T-helper 1 cell treated with Interleukin-12 subunit alpha and Interleukin-12 subunit beta and Interleukin-4 antibody, amounts not matched to agents 30 ng/mL and 1 ng/mL, for 36 hours (primary cell): Measurements from ENCODE around the gene PQBP1. TPM values are rescaled to one million over a fixed set of nuclear protein-coding genes. Genes with fewer than 3 reads are reported as not detected.
"Not testable (repeated sequence)": the region's sequence is repeated elsewhere in the genome, so short reads cannot be mapped to it uniquely, and the experiment has no call there.

Experiments used
- intact Hi-C: fragments of 100-400 bp; cut with micrococcal nuclease; formaldehyde crosslinking; loops from one replicate; pipeline ENCODE4 v1.15.1; 2024
- total RNA-seq: library from RNA; stranded (reverse); gene quantifications from 2 replicates; pipeline ENCODE4 v1.2.3, GENCODE V29; 2022

Gene PQBP1, protein sequence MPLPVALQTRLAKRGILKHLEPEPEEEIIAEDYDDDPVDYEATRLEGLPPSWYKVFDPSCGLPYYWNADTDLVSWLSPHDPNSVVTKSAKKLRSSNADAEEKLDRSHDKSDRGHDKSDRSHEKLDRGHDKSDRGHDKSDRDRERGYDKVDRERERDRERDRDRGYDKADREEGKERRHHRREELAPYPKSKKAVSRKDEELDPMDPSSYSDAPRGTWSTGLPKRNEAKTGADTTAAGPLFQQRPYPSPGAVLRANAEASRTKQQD
- total RNA-seq = 88.9 and 92.0 TPM in 2 replicates

DNA sequence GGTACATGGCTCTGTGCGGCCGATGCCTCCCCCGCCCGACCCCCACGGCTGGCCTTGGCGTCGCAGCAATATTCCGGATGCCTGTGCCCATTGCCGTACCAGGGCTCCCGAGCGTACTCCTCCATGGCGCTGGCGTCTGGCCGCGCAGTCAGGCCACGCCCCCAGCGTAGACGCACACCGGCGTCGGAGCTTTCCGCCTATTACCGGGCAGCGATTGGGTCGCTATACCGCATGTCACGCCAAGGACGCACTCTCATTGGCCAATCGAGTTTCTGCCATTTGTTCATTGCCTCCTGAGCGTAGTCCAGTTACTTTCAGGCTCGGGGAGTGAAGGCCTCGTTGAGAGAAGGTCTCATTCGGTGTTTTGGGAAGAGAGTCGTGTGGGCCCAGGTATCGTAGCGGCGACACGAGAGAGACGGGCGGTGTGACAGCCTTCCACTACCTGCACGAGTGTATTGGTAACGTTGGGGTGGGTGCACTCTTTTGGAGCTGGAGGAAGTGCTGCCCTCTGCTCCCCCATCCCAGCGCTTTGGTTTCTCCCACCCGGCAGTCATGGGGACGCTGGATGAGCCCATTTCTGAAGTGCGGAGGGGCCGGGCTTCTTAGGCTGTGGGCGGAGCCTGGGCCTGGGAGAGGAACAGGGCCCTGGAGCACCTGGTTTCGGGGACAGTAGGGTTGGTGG, at the start of gene PQBP1, which contains the start of gene TIMM17B:
PQBP1 (plus strand) TSS at position 306 of the 682 bp plus-strand sequence. CDS start 580 bp downstream, outside the sequence.
TIMM17B (minus strand) TSS at position 144 of the 682 bp plus-strand sequence; CDS start at position 125, 19 bp downstream.
- intact Hi-C loops = loop anchor here (1.0 to 10.0 kb wide), 13 partner anchors 14 to 1243 kb away; partner anchors contain the start of genes ELK1, FTSJ1, GRIPAP1 and HDAC6

GRCh38 chrX:48848847-48849246, 48.9 kb upstream of the PQBP1 start:
- intact Hi-C loops = no loop called here

DNA sequence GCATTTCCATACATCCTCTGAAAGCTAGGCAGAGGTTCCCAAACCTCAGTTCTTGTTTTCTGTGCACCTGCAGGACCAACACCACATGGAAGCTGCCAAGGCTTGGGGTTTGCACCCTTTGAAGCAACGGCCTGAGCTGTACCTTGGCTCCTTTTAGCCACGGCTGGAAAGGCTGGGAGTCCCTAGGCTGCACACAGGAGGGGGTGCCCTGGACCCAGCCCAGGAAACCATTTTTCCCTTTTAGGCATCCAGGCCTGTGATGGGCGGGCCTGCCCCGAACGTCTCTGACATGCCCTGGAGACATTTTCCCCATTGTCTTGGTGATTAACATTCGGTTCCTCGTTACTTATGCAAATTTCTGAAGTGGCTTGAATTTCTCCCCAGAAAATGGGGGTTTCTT, 44.9 kb upstream of the PQBP1 start:
- intact Hi-C loops = no loop called here

DNA sequence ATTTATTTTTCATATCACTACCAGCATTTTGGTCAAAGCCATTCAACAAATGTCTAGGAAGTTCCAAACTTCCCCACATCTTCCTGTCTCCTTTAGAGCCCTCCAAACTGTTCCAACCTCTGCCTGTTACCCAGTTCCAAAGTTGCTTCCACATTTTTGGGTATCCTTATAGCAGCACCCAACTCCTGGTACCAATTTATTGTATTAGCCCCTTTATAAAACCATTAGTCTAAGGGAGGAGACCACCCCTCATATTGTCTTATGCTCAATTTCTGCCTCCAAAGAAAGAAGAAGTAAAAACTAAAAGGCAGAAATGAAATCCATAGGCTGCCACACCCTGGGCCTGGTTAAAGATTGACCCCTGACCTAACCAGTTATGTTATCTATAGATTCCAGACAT, 44.2 kb upstream of the PQBP1 start:
- intact Hi-C loops = not testable (repeated sequence)

DNA sequence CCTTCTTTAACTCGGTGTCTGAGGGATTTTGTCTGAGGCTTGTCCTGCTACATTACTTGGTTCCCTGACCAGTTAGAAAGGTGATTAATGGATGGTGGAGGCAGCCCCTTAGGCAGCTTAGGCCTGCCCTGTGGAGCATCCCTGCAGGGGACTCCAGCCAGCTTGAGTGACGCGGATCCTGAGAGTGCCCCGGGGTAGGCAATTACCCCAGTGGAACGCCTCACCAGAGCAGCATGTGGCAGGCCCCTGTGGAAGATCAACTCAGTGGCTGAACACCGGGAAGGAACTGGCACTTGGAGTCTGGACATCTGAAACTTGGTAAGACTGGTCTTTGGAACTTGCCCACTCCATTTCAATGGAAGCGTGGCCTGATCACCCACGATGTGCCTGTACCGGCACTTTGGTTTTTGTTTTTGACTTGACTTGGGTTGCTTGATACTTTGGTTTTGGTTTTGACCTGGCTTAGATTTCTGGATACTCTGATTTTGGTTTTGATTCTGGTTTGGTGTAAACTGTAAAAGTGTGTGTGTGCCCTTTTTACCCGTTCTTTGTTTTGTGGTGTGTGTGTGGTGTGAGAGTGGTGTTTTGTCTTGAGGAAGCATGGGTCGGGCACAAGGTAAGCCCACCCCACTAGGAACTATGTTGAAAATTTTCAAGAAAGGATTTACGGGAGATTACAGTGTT, 43.5 kb upstream of the PQBP1 start:
- intact Hi-C loops = not testable (repeated sequence)

- intact Hi-C loops = loop anchor here (1.0 kb wide), 1 partner anchor 90 kb away; no protein-coding TSS in a partner anchor
Measured at GRCh38 chrX:48854898-48855297, 42.8 kb upstream of the PQBP1 start.

DNA sequence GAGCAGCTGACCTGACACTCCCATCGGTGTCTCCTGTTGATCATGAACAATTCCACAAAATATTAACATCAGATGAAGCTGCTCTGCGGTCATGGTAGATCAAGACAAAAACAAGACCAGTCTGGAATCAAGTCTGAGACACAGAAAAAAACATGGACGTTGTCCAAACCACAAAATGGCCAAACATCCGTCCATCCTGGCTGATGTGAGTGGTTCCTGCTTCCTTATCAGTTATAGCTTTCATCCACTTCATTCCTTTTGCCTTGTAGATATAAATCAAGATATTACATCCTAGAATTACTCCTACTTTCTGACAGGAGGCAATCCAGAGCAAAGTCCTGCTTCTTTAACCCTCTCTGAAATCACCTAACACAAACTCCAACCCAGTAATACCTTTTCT, 33.5 kb upstream of the PQBP1 start:
- intact Hi-C loops = no loop called here

DNA sequence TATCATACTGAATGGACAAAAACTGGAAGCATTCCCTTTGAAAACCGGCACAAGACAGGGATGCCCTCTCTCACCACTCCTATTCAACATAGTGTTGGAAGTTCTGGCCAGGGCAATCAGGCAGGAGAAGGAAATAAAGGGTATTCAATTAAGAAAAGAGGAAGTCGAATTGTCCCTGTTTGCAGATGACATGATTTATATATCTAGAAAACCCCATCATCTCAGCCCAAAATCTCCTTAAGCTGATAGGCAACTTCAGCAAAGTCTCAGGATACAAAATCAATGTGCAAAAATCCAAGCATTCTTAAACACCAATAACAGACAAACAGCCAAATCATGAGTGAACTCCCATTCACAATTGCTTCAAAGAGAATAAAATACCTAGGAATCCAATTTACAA, 25.7 kb upstream of the PQBP1 start:
- intact Hi-C loops = not testable (repeated sequence)

DNA sequence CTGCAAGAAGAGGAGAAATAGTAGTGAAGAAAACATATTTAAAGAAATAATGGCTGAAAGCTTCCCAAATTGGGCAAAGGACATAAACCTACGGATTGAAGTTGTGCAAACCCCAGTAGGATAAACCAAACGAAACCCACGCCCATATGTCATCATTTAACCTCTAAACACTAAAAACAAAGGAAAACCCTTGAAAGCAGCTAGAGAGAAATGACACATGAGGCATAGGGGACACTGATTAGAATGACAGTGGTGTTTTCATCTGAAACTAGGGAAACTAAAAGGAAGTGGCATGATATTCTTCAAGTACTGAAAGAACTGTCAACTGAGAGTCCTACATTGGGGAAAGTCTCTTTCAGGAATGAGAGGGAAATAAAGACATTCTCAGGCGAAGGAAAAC, 20.8 kb upstream of the PQBP1 start:
- intact Hi-C loops = not testable (repeated sequence)

DNA sequence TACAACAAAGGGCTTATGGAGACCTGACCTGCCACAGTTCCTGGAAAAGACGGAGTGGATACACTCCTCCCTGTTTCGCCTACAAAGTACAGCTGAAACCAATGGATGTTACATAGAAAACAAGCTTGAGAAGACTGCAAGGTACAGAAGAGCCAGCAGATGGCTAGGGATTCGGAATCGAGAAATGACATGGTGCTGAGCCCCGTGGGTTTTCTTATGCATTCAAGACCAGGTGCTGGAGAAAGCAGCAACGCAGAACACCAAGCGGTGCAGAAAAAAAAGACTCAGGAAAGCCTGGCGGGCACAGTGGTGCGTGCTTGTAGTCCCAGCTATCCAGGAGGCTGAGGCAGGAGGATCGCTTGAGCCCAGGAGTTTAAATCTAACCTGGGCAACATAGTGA, 14.0 kb upstream of the PQBP1 start:
- intact Hi-C loops = no loop called here

DNA sequence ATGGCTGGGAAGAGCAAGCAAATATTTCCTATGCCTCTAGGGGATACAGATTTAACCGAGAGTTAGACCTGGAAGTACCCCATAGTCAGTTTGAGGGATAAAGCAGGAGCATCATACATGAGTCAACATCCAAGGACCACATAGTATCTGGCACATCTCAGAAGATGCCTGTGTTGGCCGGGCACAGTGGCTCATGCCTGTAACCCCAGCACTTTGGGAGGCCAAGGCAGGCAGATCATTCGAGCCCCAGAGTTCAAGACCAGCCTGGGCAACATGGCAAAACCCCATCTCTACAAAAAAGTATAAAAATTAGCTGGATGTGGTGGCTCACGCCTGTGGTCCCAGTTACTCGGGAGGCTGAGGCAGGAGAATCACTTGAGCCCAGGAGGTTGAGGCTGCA, 11.1 kb upstream of the PQBP1 start:
- intact Hi-C loops = not testable (repeated sequence)

DNA sequence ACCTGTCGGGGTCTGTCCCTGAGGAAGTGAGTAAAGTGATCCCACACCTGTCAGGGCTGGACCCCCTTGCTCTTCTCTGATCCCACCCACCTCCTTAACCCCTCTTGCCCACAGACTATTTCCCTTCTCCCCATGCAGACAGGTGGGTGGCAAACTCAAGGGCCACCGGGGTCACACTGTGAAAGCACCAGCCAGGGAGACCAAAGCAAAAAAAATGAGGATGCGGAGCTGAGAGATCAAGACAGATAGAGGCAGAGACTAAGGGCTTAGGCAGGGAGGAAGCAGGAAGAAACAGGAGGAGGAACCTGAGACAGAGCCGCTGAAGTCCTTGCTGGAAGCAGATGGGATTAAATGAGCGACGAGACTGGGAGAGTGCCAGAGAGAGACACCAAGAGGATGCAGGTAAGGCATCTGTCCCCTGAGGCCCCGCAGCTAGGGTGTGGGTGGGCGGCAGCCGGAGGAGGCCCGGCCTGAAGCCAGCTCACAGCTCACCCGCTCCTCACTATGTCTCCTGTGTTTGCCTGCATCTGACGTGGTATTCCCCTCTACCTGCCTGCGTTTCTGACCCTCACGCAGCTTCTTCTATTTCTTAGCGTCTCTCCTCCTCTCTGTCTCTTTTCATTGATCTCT, 7.3 kb upstream of the PQBP1 start:
- intact Hi-C loops = loop anchor here (2.0 to 10.0 kb wide), 7 partner anchors 154 to 1236 kb away; partner anchors contain the start of genes ELK1, SUV39H1, UXT and WDR13

- intact Hi-C loops = loop anchor here (1.0 to 10.0 kb wide), 14 partner anchors 20 to 1236 kb away; partner anchors contain the start of genes ELK1, HDAC6, SLC35A2 and SUV39H1
Measured at GRCh38 chrX:48890934-48891401, 6.8 kb upstream of the PQBP1 start.

DNA sequence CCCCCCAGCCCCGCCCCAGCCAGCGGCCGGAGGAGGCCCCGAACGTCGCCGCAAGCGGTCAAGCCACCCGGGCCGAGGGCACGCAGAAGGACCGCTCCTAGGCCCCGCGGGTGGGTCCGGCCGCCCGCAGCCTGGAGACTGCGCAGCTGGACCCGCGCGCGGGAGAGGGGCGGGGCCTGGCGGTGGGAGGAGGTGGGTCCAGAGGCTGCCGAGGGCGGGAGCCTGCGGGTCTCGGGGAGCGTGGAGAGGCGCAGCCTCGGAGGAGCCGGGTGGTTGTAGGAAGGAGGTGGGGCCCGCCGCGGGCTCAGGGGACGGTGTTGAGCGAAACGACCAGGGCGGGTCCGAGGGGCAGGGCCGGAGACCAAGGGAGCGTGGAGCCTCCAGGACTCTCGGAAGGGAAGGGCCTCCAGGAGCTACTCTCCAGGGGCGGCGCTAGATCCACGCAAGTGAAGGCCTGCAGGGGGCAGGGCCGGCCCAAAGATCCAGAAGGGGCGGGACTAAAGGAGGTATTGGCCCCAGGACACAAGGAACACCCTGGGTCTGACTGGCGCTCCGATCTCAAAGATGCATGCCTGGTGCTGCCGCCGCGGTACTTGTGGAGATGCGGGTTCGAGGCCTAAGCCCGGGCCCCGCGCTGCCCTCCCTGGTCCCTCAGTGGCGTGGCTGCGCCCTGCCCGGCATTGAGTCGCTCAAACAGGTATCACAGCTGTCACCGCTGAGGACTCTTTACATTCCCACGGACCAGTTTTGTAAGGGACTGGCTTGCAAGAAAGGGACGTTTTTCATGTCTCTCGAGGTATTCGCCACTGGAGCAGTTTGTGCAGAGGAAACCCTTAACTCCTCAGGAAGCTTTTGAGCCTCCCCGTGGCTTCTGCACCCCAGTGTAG, 6.1 kb upstream of the PQBP1 start:
- intact Hi-C loops = loop anchor here (1.0 to 10.0 kb wide), 14 partner anchors 20 to 1237 kb away; partner anchors contain the start of genes ELK1, HDAC6, SLC35A2 and SUV39H1

DNA sequence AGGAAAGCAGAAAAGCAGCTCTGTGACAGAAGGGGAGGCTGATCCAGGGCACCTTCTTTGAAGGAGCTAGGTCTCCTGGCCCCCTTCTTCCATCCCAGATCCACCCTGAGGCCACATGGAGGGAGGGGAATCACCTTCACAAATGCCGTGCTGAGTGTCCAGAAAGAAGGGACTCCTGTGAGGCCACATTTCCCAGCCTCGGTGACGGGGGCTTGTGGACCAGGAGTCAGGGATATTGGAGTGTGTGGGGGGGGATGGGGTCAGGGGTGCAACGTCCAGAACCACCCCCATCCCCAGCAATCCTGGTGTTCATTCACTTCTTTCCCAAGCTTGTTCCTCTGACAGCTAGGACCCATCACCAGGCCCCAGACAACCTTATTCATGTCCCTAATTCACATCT, 4.8 kb upstream of the PQBP1 start:
- intact Hi-C loops = loop anchor here (5.0 to 10.0 kb wide), 2 partner anchors 196 to 1238 kb away; partner anchors contain the start of genes ELK1, SUV39H1 and UXT

- intact Hi-C loops = loop anchor here (5.0 to 10.0 kb wide), 2 partner anchors 196 to 1239 kb away; partner anchors contain the start of genes ELK1, SUV39H1 and UXT
Measured at GRCh38 chrX:48893556-48894348, 4.0 kb upstream of the PQBP1 start.

DNA sequence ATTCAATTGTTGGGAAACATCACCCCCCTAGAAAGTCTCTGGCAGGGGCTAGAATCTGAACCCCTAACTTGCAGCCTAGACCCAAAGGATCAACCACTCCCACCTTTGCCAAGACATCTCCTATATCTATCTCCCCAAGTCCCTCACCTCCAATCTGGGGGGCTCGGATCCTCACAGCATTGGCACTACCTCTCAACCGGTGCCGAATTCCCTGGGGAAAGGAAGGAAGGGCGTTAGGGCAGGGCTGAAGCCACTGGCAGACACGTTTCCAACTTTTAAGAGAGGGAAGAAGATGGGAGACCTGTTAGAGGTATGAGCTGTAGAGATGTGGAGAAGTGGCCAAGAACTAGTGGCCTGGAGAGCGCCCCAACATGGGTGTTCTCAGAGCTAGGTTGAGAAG, 2.8 kb upstream of the PQBP1 start:
- intact Hi-C loops = loop anchor here (5.0 to 10.0 kb wide), 2 partner anchors 198 to 1240 kb away; partner anchors contain the start of genes ELK1, SUV39H1 and UXT

GRCh38 chrX:48896611-48897011, 1.1 kb upstream of the PQBP1 start:
- intact Hi-C loops = loop anchor here (1.0 to 10.0 kb wide), 12 partner anchors 15 to 1242 kb away; partner anchors contain the start of genes ELK1, FTSJ1, GRIPAP1 and HDAC6
